ENCODE measurements around the gene HNRNPA0. TPM values are rescaled to one million over a fixed set of nuclear protein-coding genes. Genes with fewer than 3 reads are reported as not detected.

HNRNPA0 gene
- total and polyA plus RNA-seq, 9 of the 15 experiments (the other 6 are each of a cell fraction or from before 2014, with no cell fraction given) = 5.0 to 33.3 (median 10.7) TPM

- TF ChIP-seq, protein P1, sequence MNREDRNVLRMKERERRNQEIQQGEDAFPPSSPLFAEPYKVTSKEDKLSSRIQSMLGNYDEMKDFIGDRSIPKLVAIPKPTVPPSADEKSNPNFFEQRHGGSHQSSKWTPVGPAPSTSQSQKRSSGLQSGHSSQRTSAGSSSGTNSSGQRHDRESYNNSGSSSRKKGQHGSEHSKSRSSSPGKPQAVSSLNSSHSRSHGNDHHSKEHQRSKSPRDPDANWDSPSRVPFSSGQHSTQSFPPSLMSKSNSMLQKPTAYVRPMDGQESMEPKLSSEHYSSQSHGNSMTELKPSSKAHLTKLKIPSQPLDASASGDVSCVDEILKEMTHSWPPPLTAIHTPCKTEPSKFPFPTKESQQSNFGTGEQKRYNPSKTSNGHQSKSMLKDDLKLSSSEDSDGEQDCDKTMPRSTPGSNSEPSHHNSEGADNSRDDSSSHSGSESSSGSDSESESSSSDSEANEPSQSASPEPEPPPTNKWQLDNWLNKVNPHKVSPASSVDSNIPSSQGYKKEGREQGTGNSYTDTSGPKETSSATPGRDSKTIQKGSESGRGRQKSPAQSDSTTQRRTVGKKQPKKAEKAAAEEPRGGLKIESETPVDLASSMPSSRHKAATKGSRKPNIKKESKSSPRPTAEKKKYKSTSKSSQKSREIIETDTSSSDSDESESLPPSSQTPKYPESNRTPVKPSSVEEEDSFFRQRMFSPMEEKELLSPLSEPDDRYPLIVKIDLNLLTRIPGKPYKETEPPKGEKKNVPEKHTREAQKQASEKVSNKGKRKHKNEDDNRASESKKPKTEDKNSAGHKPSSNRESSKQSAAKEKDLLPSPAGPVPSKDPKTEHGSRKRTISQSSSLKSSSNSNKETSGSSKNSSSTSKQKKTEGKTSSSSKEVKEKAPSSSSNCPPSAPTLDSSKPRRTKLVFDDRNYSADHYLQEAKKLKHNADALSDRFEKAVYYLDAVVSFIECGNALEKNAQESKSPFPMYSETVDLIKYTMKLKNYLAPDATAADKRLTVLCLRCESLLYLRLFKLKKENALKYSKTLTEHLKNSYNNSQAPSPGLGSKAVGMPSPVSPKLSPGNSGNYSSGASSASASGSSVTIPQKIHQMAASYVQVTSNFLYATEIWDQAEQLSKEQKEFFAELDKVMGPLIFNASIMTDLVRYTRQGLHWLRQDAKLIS (CRISPR knock-in tag; IDR thresholded peaks at IDR 0.05) = no peak
- no peak for TF ChIP-seq ZBTB43 (CRISPR knock-in tag; IDR thresholded peaks at IDR 0.05)
- TF ChIP-seq SIN3A (IDR thresholded peaks at IDR 0.05; ENCODE audit: borderline replicate concordance in 2 of 2, control insufficient read depth in 1 of 2, low read depth in 2 of 2, low read length in 2 of 2) = 0 out of 4 replicates have a peak, but pooled peaks of 1 of the 2 experiments have one; percentile 3
- 0 out of 4 replicates have a peak, but pooled peaks of 1 of the 2 experiments have one; percentile 35 for TF ChIP-seq MAZ (CRISPR knock-in tag; conservative IDR thresholded peaks at IDR 0.05 in 1 of 2, IDR thresholded peaks at IDR 0.05 in 1 of 2)
- peak; percentile 23; the same call in 1 of the 2 replicates for TF ChIP-seq POLR2H (tag; IDR thresholded peaks at IDR 0.05; ENCODE audit: low read depth)
- TF ChIP-seq ILF3 (IDR thresholded peaks at IDR 0.05; ENCODE audit: borderline replicate concordance) = 0 out of 2 replicates have a peak, but pooled peaks have one; percentile 9
- TF ChIP-seq JUND (IDR thresholded peaks at IDR 0.05; ENCODE audit: borderline replicate concordance, low read depth, low read length) = peak; percentile 19; the same call in 1 of the 2 replicates
- no peak for TF ChIP-seq JUND (tag; IDR thresholded peaks at IDR 0.05; ENCODE audit: borderline replicate concordance, low read depth, low read length)
- TF ChIP-seq ZBTB40 (IDR thresholded peaks at IDR 0.05) = peak; percentile 32; the same call in 1 of the 2 replicates
- no peak for TF ChIP-seq ZBTB40 (CRISPR knock-in tag; IDR thresholded peaks at IDR 0.05)
Measured at GRCh38 chr5:137751869-137752491, 2.2 kb downstream of the HNRNPA0 start (continued).

All from K562 (cell line).